Suppressor macrophage (primary cell): Measurements from ENCODE around the gene SCAP.
A peak's percentile ranks its signal among the peaks of the same experiment; 100 is the strongest.

ENCODE experiments used
- DNase-seq, 4 experiments: peaks; one replicate each; pipeline ENCODE4 v3.0.0-alpha.2; 2020 to 2022

The SCAP gene

GRCh38 chr3:47430606-47431005 lies 45.1 kb downstream of the SCAP start:
- DNase-seq: no peak

GRCh38 chr3:47429476-47430270 lies 46.1 kb downstream of the SCAP start:
- no peak for DNase-seq

GRCh38 chr3:47428662-47429061 lies 47.1 kb downstream of the SCAP start:
- DNase-seq: no peak

- DNase-seq: no peak
These were observed 47.9 kb downstream of the SCAP start for GRCh38 chr3:47427866-47428265.

GRCh38 chr3:47425959-47426358 lies 49.8 kb downstream of the SCAP start:
- DNase-seq: no peak

GRCh38 chr3:47425383-47425778 lies 50.4 kb downstream of the SCAP start:
- DNase-seq: no peak

GRCh38 chr3:47424434-47425382 lies 51.0 kb downstream of the SCAP start:
- DNase-seq: no peak

GRCh38 chr3:47423548-47424145 lies 52.1 kb downstream of the SCAP start:
- no peak for DNase-seq

- no peak for DNase-seq
These were observed 53.0 kb downstream of the SCAP start for GRCh38 chr3:47422743-47423142.

- DNase-seq: peak; percentile 27 to 55 (median 48)
These were observed 53.7 kb downstream of the SCAP start for GRCh38 chr3:47421741-47422649.

GRCh38 chr3:47420511-47421484 lies 54.9 kb downstream of the SCAP start:
- peak; percentile 94 to 96 (median 94) for DNase-seq

GRCh38 chr3:47420044-47420430 lies 55.7 kb downstream of the SCAP start:
- DNase-seq: no peak

GRCh38 chr3:47419083-47420043 lies 56.4 kb downstream of the SCAP start:
- no peak for DNase-seq

GRCh38 chr3:47418167-47419082 lies 57.3 kb downstream of the SCAP start:
- DNase-seq: no peak

- DNase-seq: no peak
These were observed 59.7 kb downstream of the SCAP start for GRCh38 chr3:47416041-47416440.

GRCh38 chr3:47414666-47415587 lies 60.8 kb downstream of the SCAP start:
- no peak for DNase-seq

- DNase-seq: no peak
These were observed 61.6 kb downstream of the SCAP start for GRCh38 chr3:47414161-47414564.
